T-helper 9 cell (primary cell): ENCODE results near the gene GSK3B.
"Not testable (repeated sequence)": the region's sequence is repeated elsewhere in the genome, so short reads cannot be mapped to it uniquely, and the experiment has no call there.

Experiments
- DNase-seq: peaks from one replicate; pipeline ENCODE4 v3.0.0-alpha.2; 2020

The GSK3B gene

GRCh38 chr3:119930286-119930685, 164.0 kb downstream of the GSK3B start:
- no peak for DNase-seq

DNA sequence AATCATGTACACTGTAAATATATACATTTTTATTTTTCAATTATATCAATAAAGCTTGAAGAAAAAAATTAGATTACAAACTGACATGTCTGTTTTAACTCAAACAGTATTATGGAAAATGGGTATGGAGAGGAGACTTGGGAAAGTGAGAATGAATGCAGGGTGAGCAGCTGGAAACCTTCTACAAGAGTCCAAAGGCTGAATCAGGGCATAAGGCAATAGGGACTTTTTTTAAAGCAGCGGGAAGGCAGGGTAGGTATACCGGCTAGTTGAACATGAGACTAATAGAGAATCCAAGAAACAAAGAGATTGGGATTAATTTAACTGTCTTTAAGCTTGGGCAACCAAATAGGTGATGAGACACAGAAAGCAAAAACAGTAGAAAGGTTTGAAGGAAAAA, 167.1 kb downstream of the GSK3B start:
- no peak for DNase-seq

- no peak for DNase-seq
These were observed 169.8 kb downstream of the GSK3B start for GRCh38 chr3:119924111-119925094.

DNA sequence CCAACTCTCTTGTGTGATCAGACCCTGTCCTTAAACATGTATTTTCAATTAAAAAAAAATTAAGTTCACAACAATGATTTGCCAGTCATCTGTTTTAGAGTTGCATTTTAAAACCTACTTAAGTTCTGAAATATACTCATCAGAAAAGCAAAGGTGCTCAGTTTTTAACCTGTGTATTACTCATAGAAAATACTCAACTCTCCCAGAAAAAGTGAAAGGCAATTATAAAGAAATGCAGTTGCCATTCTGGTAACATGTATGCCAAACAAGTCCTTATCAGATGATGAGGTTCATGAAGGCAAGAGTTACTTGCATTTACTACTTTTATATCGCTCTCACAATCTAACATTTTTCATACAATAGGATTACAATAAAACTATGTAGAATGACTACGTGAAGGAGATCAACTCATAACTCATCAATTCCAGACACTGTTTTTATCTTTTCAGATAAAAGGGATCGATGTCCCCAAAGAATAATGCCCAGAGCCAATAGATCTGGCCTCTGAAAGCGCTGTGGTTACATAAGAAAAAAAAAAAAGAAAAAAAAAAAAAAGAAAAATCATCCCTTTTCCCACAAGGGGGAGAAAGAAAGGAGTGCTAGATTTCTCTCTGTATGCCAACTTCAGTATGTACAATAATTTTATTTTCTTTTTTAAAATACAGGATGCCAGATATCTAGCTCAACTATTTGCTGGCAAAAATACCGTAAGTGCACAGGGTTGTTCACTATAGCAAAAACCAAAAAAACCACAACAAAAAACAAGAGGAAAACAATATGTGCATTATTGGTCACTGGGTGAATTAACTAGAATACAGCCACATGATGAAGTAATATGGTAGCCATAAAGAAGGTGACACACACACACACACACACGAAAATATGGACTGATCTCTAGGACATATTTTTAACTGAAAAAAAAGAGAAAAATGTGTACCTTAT, 175.0 kb downstream of the GSK3B start:
- DNase-seq, result no peak

- DNase-seq, result no peak
These were observed 181.2 kb downstream of the GSK3B start for GRCh38 chr3:119913021-119913420.

- DNase-seq, result no peak
These were observed 182.0 kb downstream of the GSK3B start for GRCh38 chr3:119912220-119912619.

DNA sequence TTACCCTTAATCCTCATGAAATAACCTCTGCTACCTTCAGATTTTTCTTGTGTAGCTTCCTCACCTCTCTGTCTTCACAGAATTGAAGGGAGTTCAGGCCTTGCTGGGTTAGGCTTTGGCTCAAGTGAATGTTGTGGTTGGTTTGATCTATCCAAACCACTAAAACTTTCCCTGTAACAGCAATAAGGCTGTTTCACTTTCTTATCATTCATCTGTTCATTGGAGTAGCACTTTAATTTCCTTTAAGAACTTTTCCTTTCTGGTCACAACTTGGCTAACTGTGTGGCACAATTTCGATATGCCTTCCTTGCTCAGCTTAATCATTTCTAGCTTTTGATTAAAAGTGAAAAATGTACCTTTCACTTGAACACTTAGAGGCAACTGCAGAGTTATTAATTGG, 182.5 kb downstream of the GSK3B start:
- DNase-seq, result no peak

DNA sequence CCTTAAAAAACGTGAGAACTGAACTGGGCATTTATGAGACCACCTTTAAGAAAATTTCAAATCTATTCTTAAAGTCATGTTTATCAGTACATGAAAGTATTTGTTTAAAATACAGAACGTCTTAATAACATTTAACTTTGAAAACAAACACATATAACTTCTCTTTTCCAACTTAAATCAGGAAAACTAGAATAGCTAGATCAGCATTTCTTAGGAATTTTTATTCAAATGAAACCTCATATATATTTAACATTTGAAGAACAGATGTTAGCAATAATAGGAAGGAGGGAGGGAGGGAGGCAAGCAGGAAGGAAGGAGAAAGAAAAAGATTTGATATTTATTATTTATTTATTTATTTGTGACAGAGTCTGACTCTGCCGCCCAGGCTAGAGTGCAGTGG, 192.2 kb downstream of the GSK3B start:
- no peak for DNase-seq

DNA sequence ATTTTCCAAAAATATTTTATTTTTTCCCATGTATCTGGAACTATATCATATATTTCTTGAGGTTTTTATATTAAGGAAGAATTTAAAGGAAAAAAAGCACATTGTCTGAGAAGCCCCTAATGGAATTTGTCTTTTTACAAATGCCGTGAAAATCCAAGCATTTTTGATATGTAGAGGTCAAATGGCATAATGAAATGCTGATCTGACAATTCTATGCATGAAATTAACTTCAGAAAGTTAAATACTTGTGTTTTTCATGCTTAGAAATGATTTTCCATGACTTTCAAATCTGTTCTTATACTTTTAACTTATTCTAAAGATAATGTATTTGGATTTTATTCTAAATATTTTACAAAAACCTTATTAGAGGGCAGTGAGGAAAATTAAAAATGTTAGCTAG, 193.1 kb downstream of the GSK3B start:
- no peak for DNase-seq

DNA sequence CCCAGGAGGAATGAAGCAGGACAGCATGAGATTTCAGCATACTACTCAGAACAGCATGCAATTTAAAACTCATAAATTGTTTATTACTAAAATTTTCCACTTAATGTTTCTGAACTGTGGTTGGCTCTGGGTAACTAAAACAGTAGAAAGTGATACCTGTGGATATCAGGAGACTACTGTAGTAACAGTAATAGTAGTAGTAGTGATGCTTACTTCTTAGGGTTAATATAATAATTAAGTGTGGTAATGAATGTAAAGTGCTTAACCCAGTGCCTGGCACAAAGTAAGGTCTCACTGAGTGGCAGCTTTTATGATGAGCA, 195.1 kb downstream of the GSK3B start:
- DNase-seq, result no peak

DNA sequence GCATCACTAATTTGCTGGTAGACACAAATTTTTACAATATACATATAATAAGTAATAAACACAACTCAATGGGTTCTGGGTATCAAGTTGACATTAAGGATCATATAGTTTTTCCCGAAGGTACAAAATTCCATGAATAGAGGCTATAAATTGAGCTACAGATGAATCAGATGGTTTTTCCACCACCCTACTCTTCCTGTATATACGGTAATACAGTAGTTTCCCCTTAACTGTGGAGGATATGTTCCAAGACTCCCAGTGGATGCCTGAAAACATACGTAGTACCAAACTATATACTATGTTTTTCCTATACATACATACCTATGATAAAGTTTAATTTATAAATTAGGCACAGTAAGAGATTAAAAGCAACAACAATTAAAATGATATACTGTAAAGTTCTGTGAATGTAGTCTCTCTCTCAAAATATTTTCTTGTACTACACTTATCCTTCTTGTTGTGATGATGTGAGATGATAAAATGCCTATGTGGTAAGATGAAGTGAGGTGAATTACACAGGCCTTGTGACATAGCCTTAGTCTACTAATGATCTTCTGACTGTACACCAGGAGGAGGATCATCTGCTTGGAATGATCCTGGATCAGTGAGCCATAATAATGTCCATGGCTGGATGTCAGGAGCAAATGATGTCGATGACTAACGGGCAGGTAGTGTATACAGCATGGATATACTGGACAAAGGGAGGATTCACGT, 195.6 kb downstream of the GSK3B start:
- DNase-seq, result no peak

GRCh38 chr3:119894195-119894594, 200.1 kb downstream of the GSK3B start:
- DNase-seq, result no peak

GRCh38 chr3:119893769-119894168, 200.5 kb downstream of the GSK3B start:
- no peak for DNase-seq

DNA sequence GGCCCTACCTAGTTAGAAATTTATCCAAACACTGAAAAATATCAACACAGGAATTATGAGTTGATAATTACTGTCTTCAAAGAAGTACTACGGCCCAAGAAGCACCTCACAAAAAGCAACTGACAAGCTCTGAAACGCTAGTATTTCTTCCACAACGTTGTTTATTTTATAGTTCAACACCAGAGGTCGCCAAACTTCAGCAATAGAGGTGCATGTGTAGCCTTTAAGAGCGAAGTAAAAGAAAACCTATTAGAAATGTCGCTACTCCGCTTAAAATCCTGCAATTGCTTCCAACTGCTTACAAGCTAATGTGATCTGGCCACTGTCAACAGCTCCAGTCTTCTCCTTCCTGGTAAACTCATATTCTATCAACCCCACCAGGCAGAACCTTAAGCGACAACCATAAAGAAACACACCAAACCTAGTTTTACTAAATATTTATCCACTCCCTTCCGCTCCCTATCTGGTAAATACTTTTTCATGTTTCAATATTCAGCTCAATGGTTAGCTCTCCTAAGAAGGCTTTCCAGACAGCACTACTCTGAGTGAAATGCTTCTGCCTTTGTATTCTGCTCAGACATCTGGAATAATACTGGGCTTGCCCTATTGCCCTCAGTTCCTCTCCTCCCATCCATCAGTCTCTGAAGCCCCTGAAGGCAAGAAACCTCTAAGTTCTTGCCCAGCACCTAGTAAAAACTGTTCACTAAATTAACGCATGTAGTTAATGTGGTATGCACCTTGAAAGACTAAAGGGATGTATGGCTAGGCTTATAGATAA, 202.1 kb downstream of the GSK3B start:
- DNase-seq, result peak; percentile 11

DNA sequence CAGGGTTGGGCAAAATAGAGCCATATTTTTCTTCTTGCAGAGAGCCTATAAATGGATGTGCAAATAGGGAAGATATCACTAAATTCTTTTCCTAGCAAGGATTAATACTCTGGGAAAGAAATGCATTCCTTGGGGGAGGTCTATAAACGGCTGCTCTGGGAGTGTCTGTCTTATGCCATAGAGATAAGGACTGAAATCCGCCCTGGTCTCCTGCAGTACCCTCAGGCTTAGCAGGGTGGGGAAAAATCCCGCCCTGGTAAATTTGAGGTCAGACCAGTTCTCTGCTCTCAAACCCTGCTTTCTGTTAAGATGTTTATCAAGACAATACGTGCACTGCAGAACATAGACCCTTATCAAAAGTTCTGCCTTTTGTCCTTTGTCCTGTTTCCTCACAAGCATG, 205.6 kb downstream of the GSK3B start:
- DNase-seq, result not testable (repeated sequence)

DNA sequence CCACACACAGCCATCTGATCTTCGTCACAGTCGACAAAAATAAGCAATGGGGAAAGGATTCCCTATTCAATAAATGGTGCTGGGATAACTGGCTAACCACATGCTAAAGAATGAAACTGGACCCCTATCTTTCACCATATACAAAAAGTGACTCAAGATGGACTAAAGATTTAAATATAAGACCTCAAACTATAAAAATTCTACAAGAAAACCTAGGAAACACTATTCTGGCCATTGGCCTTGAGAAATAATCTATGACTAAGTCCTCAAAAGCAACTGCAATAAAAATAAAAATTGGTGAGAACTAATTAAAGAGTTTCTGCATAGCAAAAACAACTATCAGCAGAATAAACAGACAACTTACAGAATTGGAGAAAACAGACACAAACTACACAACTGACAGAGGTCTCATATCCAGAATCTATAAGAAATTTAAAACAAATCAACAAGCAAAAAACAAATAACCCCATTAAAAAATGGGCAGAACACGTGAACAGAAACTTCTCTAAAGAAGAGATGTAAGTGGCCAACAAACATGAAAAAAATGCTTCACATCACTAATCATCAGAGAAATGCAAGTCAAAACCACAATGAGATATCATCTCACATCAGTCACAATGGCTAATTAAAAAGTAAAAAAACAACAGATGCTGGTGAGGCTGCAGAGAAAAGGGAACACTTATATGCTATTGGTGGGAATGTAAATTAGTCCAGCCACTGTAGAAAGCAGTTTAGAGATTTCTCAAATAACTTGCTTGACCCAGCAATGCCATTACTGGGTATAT, 208.3 kb downstream of the GSK3B start:
- DNase-seq, result no peak

GRCh38 chr3:119884161-119884557, 210.1 kb downstream of the GSK3B start:
- DNase-seq, result no peak

DNA sequence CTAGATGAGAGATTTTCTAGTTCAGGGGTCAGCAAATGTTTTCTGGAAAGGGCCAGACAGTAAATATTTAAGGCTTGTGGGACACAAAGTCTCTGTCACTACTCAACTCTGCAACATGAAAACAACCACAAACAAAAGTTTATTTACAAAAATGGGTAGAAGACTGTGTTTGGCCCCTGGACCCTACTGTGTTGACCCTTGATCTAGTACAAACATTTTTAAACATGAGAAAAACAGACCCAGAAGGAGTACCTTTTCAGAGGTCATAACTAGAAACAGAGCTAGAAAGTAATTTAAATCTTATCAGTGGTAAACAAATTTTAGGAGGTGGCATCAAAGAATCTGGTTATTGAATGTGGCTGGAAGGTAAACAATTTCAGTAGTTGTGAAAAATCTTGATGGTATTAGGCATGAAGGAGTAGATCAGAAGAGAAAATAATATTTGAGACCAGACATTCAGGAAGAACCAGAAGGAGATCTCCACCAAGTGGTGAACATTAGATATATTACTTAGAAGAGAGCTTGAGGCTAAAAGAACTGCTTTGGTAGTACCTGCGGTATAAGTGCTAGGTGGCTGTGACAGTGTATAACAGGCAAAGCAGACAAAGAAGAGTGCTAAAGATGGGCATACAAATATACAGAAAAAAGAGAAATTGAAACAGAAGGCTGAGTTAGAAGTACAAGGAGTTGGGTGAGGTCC, 210.6 kb downstream of the GSK3B start:
- DNase-seq, result no peak

DNA sequence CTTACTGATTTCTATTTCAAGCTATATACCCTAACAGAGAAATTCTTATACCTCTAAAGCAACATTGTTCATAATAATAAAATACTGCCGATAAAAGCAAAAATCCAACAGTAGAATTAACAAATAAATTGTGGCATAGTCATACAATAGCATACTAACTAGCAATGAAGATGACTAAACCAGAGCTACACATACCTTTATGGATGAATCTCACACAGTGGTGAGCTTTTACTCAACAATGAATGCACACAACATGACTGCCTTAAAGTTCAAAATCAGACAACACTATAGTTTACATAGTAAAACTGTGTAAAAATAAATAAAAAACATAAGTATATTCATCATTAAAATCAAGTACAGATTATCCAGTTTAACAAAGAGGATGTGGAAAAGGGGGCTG, 213.3 kb downstream of the GSK3B start:
- no peak for DNase-seq

GRCh38 chr3:119873646-119874045, 220.6 kb downstream of the GSK3B start:
- DNase-seq, result no peak

GRCh38 chr3:119872773-119873172, 221.5 kb downstream of the GSK3B start:
- DNase-seq, result no peak
